Measurements from ENCODE around the gene MRPS22.
"Not testable (repeated sequence)": the region's sequence is repeated elsewhere in the genome, so short reads cannot be mapped to it uniquely, and the experiment has no call there.

The MRPS22 gene

DNA sequence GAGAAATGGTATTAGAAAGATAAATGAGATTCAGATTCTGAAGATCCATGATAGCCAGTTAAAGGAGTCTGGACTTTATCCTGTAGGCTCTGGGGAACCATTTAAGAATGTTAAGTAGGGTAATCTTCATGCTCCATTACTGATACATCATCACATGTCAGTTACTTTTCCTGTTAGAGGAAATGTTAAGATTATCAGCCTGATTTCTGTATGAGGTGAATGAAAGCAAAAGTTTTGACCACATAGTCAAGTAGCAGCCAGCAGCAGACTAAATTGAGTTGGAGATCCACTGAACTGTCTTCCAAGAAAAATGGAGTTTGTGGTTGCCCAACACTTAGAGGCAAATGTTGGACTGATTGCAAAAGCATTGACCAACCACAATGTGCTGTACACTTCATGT, 50.3 kb downstream of the MRPS22 start:
- no peak for DNase-seq (ENCODE audit: low read depth, low spot score)

DNA sequence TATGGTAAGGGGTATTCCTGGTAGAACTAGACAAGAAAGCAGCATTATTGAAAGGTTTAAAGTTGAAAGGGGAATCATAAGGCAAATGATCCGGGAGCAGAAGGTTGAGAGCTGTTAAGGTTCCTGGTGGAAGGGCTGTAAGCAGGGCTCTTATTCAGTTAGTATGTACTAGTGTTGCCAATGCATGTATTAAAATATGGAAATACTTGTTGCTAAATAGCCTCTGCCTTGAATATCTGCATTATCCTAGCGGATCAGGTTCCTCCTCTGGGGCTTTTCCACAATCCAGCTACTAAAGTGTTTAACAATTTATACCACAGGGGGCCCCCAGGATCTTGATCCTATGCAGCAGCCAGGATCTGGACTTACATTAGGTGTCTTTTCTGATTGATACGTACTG, 52.9 kb downstream of the MRPS22 start:
- DNase-seq (ENCODE audit: low read depth, low spot score) = no peak

DNA sequence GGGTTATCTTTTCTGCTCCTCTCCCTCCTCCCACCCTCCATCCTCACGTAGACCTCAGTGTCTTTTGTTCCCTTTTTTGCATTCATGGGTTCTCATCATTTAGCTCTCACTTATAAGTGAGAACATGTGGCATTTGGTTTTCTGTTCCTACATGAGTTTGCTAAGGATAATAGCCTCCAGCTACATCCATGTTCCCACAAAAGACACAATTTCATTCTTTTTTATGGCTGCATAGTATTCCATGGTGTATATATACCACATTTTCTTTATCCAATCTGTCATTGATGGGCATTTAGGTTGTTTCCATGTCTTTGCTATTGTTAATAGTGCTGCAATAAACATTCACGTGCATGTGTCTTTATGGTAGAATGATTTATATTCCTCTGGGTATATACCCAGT, 57.3 kb downstream of the MRPS22 start:
- not testable (repeated sequence) for DNase-seq (ENCODE audit: low read depth, low spot score)
